Suprapubic skin (tissue), 4 donors: ENCODE data around the gene TREH. TPM values are rescaled to one million over a fixed set of nuclear protein-coding genes. Genes with fewer than 3 reads are reported as not detected.

ENCODE experiments used
- DNase-seq, 2 donors: peaks; one replicate each; pipeline ENCODE4 v3.0.0-alpha.2; 2019; ENCODE audit warnings: low spot score in 2 of 2
- H3K27ac ChIP-seq: fragments of 200-600 bp; sonication (generic); one replicate; pipeline ENCODE4 v1.5.1; 2019
- H3K27me3 ChIP-seq: fragments of 200-600 bp; sonication (generic); one replicate; pipeline ENCODE4 v1.5.1; 2019
- H3K36me3 ChIP-seq: fragments of 200-600 bp; sonication (generic); one replicate; pipeline ENCODE4 v1.5.1; 2019
- H3K4me1 ChIP-seq: fragments of 200-600 bp; sonication (generic); one replicate; pipeline ENCODE4 v1.5.1; 2019
- H3K4me3 ChIP-seq: fragments of 200-600 bp; sonication (generic); one replicate; pipeline ENCODE4 v1.5.1; 2019; ENCODE audit warnings: mild to moderate bottlenecking
- H3K9me3 ChIP-seq: fragments of 200-600 bp; sonication (generic); one replicate; pipeline ENCODE4 v1.5.1; 2019
- EP300 ChIP-seq: sonication (generic); formaldehyde crosslinking; IDR thresholded peaks from one replicate; pipeline ENCODE4 v1.6.1; 2017; ENCODE audit warnings: antibody characterized with exemption
- POLR2A ChIP-seq, 2 donors: fragments of 450-650 bp; IDR thresholded peaks; one replicate each; pipeline ENCODE4 v1.6.1; 2017; ENCODE audit warnings: antibody characterized with exemption in 2 of 2, mild to moderate bottlenecking in 2 of 2, moderate library complexity in 2 of 2
- POLR2AphosphoS5 ChIP-seq, 3 donors: sonication (generic); formaldehyde crosslinking; IDR thresholded peaks; one replicate each; pipeline ENCODE4 v1.6.1; 2017; ENCODE audit warnings: antibody characterized with exemption in 3 of 3
- WGBS: methylation state at CpG from one replicate; pipeline ENCODE4 v1.1.5; 2018; 5-methylcytosine and 5-hydroxymethylcytosine counted together
- total RNA-seq, 4 donors: library from RNA; depleted of rRNA; stranded (reverse); fragments of >200 nt; gene quantifications; one replicate each; pipeline ENCODE4 v1.1.0, GENCODE V29; 2016
- TF ChIP-seq, protein P1 (sequence below), 2 donors: fragments of 200-600 bp in 1 of 2; fragments of 450-650 bp in 1 of 2; sonication (generic) in 1 of 2; IDR thresholded peaks; one replicate each; pipeline ENCODE4 v1.5.1; 2016 to 2019; ENCODE audit warnings: antibody characterized with exemption in 2 of 2, mild to moderate bottlenecking in 1 of 2, moderate library complexity in 1 of 2

Gene TREH
- total RNA-seq, 4 donors from 2014 or later = not detected

DNA sequence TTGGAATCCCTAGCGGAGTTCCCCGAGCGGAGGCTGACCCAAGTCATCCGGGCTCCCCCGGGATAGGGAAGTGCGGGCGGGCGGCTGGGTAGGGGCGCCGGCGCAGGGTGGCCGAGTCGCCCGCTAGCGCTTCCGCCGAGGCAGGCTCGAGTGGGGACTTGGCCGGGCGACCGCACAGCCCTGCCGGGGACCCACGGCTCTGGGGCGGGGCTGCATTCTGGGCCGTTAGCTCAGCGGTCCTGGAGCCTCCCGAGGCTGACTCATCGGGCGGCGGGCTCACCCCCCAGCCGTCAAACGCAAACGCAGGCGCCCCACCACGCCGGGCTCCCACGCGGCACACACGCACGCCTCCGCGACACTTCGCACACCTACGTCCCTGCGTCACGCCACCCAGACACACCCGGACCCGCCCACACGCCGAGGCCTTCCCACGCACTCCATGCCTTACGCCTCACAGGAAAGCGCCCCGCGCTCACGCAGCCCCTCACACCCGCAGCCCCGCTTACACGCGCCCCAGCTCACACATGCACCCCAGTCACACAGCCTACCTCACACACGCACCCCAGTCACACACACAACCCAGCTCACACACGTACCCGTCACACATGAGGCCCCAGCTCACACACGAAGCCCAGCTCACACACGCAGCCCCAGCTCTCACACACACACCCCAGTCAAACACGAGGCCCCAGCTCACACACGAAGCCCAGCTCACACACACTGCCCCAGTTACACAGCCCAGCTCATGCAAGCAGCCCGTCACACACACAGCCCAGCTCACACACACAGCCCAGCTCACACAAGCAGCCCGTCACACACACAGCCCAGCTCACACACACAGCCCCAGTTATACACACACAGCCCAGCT is 70.9 kb downstream of the TREH start:
- no peaks in the 10 kb centered on the region for H3K9me3 ChIP-seq
- TF ChIP-seq, protein P1, sequence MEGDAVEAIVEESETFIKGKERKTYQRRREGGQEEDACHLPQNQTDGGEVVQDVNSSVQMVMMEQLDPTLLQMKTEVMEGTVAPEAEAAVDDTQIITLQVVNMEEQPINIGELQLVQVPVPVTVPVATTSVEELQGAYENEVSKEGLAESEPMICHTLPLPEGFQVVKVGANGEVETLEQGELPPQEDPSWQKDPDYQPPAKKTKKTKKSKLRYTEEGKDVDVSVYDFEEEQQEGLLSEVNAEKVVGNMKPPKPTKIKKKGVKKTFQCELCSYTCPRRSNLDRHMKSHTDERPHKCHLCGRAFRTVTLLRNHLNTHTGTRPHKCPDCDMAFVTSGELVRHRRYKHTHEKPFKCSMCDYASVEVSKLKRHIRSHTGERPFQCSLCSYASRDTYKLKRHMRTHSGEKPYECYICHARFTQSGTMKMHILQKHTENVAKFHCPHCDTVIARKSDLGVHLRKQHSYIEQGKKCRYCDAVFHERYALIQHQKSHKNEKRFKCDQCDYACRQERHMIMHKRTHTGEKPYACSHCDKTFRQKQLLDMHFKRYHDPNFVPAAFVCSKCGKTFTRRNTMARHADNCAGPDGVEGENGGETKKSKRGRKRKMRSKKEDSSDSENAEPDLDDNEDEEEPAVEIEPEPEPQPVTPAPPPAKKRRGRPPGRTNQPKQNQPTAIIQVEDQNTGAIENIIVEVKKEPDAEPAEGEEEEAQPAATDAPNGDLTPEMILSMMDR (IDR thresholded peaks at IDR 0.05) = no peak
- TF ChIP-seq POLR2AphosphoS5 (IDR thresholded peaks at IDR 0.05) (no peak), EP300 (no peak), POLR2A (IDR thresholded peaks at IDR 0.05) (no peak)
- H3K4me3 ChIP-seq = peak overlapping the region; percentile 69
- H3K27ac ChIP-seq = peak overlapping the region; percentile 95
- peaks cover 5% of the 10 kb centered on the region for H3K27me3 ChIP-seq
- DNase-seq = peak; percentile 90 to 94
- H3K4me1 ChIP-seq = peaks cover 82% of the 10 kb centered on the region
- peaks cover under 1% of the 10 kb centered on the region for H3K36me3 ChIP-seq
- WGBS = 21% methylated on average over 37 of the region's 69 CpGs

DNA sequence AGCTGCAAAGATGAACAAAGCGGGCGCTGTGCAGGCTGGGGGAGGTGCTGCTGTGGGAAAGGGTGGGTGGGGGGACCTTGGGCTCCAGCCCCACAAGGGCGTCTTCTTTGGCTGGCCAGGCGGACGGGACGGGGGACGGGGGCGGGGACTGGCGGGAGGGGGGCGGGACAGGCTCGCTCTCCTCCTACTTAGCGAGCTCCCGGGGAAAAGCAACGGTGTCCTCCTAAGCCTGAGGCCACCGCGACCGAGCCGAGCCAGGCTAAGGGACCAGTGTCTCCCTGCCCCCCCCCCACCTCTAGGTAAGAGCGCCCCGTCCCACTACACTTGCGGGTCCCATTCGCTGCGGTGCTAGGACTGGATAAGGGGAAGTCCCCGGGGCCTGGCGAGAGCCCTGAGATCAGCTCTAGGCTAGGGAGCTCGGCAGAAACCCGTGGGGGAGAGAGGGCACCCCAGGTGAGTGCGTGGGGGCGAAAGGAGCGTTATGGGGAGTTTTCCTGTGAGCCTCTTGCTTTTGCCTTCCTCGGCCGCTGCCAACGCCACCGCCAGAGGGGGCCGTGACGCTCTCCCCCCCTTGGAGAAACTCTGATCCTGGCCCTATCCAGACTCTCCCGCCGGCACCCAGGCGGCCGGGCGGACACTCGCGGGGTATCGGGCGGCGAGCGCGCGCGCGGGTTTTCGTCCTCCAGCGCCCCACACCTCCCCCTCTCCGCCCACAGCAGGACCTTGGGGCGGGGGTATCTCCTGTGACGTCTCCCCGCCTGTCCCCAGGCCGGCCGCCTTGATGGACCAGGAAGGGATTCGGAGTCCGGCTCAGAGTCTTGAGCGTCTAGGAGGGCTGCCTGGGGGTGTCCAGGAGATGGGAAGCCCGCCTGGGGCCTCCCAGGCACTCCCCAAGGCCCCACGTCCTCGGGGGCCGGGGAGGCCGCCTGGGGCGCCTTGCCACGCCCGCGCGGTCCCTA is 71.8 kb downstream of the TREH start, which contains the start of gene PHLDB1:
Gene PHLDB1, plus strand, starts transcription at position 215 of the 959 bp plus-strand sequence. CDS start 6,222 bp downstream, outside the sequence.
- TF ChIP-seq EP300 (no peak), POLR2AphosphoS5 (IDR thresholded peaks at IDR 0.05) (no peak), POLR2A (IDR thresholded peaks at IDR 0.05) (peak in 1 of 2 donors; percentile 55)
- TF ChIP-seq, protein P1 (IDR thresholded peaks at IDR 0.05) = peak in 1 of 2 donors; percentile 35
- Histone ChIP-seq H3K27me3 (peaks cover 5% of the 10 kb centered on the region), H3K9me3 (no peaks in the 10 kb centered on the region), H3K4me1 (peaks cover 86% of the 10 kb centered on the region), H3K27ac (peak within 1 kb of the TSS; percentile 95), H3K4me3 (peak within 1 kb of the TSS; percentile 69), H3K36me3 (no peaks in the 10 kb centered on the region)
- 7% methylated on average over 14 of the region's 72 CpGs for WGBS
- DNase-seq = peak in 1 of 2 donors; percentile 83

Other genes starting within 250 kb of the TREH start
- gene KMT2A, start 243.2 kb downstream of the TREH start, total RNA-seq = 100 to 1,000 TPM in 1 of 4 donors, 10 to 100 TPM in 3; 61.8 to 150 (median 80.1) TPM
- gene TTC36, start 152.2 kb downstream of the TREH start, total RNA-seq = 1 to 10 TPM in 1 of 4 donors, not detected in 3; 3.0 TPM
- gene TMEM25, start 148.5 kb downstream of the TREH start, total RNA-seq = 10 to 100 TPM; 24.9 to 32.1 (median 27.3) TPM
- gene IFT46, start 113.7 kb downstream of the TREH start, total RNA-seq = 10 to 100 TPM; 16.3 to 25.7 (median 22.1) TPM
- gene ARCN1, start 107.2 kb downstream of the TREH start, total RNA-seq = 10 to 100 TPM; 70.3 to 80.7 (median 77.0) TPM
- gene PHLDB1, start 72.0 kb downstream of the TREH start, total RNA-seq = 100 to 1,000 TPM in 2 of 4 donors, 10 to 100 TPM in 2; 48.7 to 117 (median 77.3) TPM
- gene DDX6, start 111.5 kb upstream of the TREH start, total RNA-seq = 100 to 1,000 TPM in 1 of 4 donors, 10 to 100 TPM in 3; 88.1 to 130 (median 91.2) TPM
- not detected for gene CXCR5, start 204.2 kb upstream of the TREH start, total RNA-seq
- 10 to 100 TPM; 50.0 to 58.9 (median 56.3) TPM for gene BCL9L, start 246.3 kb upstream of the TREH start, total RNA-seq